Limb (tissue), 2 donors: ENCODE results near the gene HDAC10.
"Not testable (repeated sequence)": the region's sequence is repeated elsewhere in the genome, so short reads cannot be mapped to it uniquely, and the experiment has no call there.

Source experiments
- DNase-seq, 2 donors: peaks; one replicate each; pipeline ENCODE4 v3.0.0-alpha.2; 2016; ENCODE audit errors: extremely low spot score in 2 of 2

HDAC10 gene

GRCh38 chr22:50285568-50286229, 34.6 kb upstream of the HDAC10 start:
- DNase-seq: no peak

DNA sequence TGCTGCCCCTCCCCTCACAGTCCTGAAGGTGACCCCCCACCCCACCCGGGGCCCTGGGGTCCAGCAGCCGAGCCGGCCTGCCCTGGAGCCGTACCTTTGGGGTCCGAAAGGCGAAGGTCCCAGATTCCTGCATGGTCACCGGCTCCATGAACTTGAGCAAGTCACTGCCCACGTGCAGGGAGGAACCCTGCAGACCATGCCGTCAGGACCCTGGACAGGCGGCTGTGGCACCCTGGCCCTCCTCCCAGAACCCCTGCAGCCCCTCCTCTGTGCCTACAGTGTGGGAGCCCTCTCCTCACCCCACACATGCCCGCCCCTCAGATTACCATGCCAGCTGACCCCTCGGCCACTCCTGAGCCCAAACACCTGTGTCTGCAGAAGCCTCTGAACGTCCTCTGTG, 33.4 kb upstream of the HDAC10 start:
- no peak for DNase-seq

DNA sequence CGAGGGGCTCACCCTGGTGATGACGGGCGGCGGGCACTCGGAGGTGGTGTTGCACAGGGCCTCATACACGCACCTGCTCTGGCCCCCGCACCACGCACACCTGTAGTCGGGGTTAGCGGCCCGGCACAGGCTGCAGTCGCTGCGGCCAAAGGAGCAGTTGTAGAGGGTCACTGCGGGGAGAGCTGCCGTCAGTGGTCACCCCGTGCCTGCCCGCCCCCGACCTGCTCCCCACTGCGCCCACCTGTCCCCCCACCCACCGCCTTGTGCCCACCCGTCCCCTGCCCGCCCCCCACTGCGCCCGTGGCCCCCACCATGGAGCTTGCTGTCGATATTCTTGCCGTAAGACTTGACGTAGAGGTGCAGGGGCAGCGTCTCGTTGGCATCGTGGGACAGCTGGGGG, 32.8 kb upstream of the HDAC10 start:
- DNase-seq: no peak

- DNase-seq: no peak
Measured at GRCh38 chr22:50282361-50283155, 31.5 kb upstream of the HDAC10 start.

DNA sequence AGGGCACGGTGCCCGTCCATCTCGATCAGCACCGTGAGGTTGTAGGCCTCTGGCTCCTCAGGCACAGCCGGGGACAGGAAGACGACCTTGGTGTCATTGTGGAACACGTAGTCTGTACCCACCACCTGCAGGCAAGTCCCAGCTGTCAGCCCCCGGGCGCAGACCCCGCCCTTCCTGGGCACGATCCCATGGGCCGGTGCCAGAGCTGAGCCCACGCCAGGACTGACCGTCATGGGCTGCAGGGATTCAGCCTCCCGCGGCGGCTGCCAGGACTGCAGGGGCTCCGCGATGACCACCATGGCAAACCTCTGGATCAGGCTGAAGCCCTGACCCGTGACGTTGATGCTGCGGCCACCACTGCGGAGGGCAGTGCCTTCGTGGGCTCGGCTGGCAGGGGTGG, 30.9 kb upstream of the HDAC10 start:
- no peak for DNase-seq

GRCh38 chr22:50281384-50281760, 30.3 kb upstream of the HDAC10 start:
- DNase-seq: no peak

DNA sequence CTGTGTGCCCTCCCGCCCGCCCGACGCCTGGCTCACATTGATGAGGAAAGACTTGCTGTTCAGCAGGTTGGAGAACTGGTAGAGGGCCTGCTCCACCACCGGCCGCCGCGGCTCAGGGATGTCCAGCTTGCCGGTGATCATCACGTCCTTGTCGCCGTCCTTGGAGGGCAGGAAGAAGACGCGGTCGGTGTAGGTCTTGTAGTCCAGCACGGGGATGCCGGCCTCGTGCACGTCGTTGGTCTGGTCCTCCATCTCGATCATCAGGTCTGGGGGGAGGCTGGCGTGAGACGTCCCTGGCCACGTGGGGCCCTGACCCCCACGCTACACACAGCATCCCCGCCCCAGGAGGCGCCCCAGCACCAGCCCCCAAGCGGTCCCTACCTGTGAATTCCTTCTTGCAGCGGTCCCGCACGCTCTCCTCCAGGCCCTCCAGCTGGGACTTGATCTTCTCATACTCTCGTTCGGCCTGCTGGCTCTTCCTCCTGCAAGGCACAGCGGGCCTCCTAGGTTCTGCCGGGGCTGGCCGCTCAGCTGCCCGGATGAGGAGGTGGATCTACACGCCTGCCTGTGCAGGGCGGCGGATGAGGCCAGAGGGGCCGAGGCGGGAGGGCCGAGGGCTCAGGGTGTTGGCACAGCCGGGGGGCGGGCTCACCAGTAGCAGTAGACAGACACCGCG, 29.8 kb upstream of the HDAC10 start:
- no peak for DNase-seq

DNA sequence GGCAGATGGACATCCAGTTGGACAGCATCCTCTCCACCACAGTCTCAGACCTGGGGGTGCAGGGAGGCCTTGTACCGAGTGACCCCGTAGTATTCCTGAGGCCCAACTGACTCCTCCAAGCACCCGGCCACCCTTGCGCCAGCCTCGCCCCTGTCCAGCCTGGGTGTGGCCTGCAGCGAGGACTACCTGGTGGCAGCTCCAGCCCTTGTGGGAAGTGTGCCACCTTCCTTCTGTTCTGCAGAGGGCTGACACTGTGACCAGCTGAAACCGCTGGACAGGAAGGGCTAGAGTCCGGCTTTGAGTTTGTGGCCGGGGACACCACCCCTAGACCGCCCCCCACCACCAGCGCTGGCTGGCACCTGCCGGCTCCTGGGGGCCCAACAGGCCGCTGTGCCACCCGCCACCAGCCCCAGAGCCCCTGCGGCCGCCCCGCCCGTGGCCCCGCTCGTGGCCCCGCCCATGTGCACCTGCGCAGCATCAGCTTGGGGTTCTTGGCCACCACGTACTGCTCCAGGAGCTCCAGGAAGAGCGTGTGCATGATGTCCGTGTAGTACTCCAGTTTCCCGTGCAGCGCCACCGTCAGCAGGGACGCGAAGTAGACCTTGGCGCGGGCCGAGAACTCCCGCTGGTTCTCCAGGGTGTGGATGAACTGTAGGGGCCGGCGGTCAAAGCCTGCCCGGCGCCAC, 29.1 kb upstream of the HDAC10 start:
- DNase-seq: no peak

DNA sequence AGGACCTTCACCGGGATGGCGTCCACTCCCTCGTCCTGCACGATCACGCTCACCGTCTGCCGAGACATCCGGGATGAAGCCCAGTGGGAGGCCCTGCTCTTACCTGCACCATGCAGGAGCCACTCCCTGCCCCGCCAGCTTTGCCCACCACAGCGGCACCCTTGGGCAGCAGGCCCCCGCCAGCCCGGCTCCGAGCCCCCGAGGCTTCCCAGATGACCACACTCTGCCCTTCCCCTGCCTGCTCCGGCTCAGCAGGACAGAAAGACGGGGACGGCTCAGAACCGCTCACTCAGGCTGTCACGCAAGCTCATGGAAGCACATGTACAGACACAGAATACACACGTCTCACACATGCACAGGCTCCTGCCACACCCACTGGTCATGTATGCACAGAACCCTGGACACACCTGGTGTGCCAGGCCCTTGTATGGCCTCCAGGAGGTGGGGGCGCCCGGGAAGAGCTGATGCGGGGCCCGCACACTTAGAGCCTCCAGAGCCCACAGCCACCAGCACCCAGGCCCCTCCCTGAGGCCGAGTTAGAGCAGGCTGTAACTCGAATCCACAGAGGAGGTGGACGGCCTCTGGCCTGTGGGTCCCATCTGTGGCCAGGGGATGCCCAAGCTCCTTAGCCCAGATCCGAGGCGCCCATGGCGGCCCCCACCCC, 28.0 kb upstream of the HDAC10 start:
- no peak for DNase-seq

- DNase-seq: no peak
Measured at GRCh38 chr22:50278461-50278860, 27.4 kb upstream of the HDAC10 start.

- no peak for DNase-seq
Measured at GRCh38 chr22:50277761-50278160, 26.7 kb upstream of the HDAC10 start.

GRCh38 chr22:50276143-50276542, 25.1 kb upstream of the HDAC10 start:
- peak in 1 of 2 donors; percentile 74 for DNase-seq

- DNase-seq: no peak
Measured at GRCh38 chr22:50275181-50276055, 24.4 kb upstream of the HDAC10 start.

- no peak for DNase-seq
Measured at GRCh38 chr22:50274771-50275170, 23.7 kb upstream of the HDAC10 start.

GRCh38 chr22:50274311-50274710, 23.2 kb upstream of the HDAC10 start:
- DNase-seq: peak in 1 of 2 donors; percentile 69

DNA sequence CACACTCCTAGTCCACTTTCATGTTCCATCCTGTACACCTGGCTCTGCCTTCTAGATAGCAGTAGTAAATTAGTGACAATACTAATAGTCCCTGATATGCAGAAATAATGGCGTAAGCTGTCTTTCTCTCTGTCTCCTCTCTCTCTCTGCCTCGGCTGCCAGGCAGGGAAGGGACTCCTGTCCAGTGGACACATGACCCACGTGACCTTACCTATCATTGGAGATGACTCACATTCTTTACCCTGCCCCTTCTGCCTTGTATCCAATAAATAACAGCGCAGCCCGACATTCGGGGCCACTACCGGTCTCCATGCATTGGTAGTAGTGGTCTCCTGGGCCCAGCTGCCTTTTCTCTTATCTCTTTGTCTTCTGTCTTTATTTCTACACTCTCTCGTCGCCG, 22.7 kb upstream of the HDAC10 start:
- DNase-seq: not testable (repeated sequence)

DNA sequence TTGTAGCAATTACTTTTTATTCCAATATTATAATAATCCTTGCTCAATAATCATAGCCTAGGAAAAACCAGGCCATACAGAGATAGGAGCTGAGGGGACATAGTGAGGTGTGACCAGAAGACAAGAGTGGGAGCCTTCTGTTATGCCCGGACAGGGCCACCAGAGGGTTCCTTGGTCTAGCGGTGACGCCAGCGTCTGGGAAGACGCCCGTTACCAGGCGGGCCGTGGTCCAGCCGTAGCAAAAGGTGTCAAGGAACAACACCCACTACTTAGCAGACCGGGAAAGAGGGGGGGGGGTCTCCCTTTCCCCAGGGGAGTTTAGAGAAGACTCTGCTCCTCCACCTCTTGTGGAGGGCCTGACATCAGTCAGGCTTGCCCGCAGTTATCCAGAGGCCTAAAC, 22.3 kb upstream of the HDAC10 start:
- not testable (repeated sequence) for DNase-seq

- no peak for DNase-seq
Measured at GRCh38 chr22:50272044-50272802, 21.2 kb upstream of the HDAC10 start.

- peak in 1 of 2 donors; percentile 83 for DNase-seq
Measured at GRCh38 chr22:50271519-50271970, 20.5 kb upstream of the HDAC10 start.
